ENCODE data around the gene DMRT2. TPM values are rescaled to one million over a fixed set of nuclear protein-coding genes. Genes with fewer than 3 reads are reported as not detected.

Gene DMRT2
- total RNA-seq, 1 experiment from 2014 or later = not detected

GRCh38 chr9:1051584-1052275 is 1.6 kb downstream of the DMRT2 start:
- no peaks in the 10 kb centered on the region for H3K4me1 ChIP-seq (ENCODE audit: insufficient read depth, low read length)
- no peak overlapping the region for H2BK12ac ChIP-seq (ENCODE audit: insufficient read length, low read depth, low read length)
- no peak overlapping the region for H3K27ac ChIP-seq (ENCODE audit: insufficient read length, low read depth, low read length)
- Mint-ChIP-seq H3K27me3 (ENCODE audit: low read depth) (peaks cover 98% of the 10 kb centered on the region), H3K4me1 (peaks cover 16 to 44% of the 10 kb centered on the region in 2 experiments), H3K9me3 (peaks cover 2 to 20% of the 10 kb centered on the region in 2 experiments; a peak in 4 of 5 replicates), H3K27ac (no peak overlapping the region), H3K4me3 (peak overlapping the region; percentile 56 to 80), H3K36me3 (ENCODE audit: insufficient read depth in 1 of 3, low read depth in 3 of 3) (no peaks in the 10 kb centered on the region)
- no peak overlapping the region for H2BK5ac ChIP-seq (ENCODE audit: insufficient read length, low read length)
- no peak overlapping the region for H2AK5ac ChIP-seq (ENCODE audit: insufficient read length, low read length)
- H3K9me3 ChIP-seq (ENCODE audit: control insufficient read depth, low read depth, low read length) = no peaks in the 10 kb centered on the region
- H3K27me3 ChIP-seq (ENCODE audit: insufficient read depth, low read length) = peaks cover 63% of the 10 kb centered on the region
- no peak overlapping the region for H2BK15ac ChIP-seq (ENCODE audit: low read depth, low read length)
- H2BK120ac ChIP-seq (ENCODE audit: low read depth, low read length, poor library complexity, severe bottlenecking) = no peak overlapping the region
- no peak overlapping the region for H3K18ac ChIP-seq (ENCODE audit: insufficient read length, low read depth, low read length)
- H3K9ac ChIP-seq (ENCODE audit: extremely low read depth, insufficient read length, low read length) = no peak overlapping the region
- H2AFZ ChIP-seq (ENCODE audit: low read length) = no peak overlapping the region
- H3K4ac ChIP-seq (ENCODE audit: low read depth, low read length) = no peak overlapping the region
- peak; percentile 50 for DNase-seq
- no peak overlapping the region for H3T11ph ChIP-seq (ENCODE audit: low read length)
- H4K5ac ChIP-seq (ENCODE audit: insufficient read length, low read depth, low read length) = no peak overlapping the region
- H3K56ac ChIP-seq (ENCODE audit: insufficient read length, low read depth, low read length) = no peak overlapping the region
- no peaks in the 10 kb centered on the region for H4K20me1 ChIP-seq (ENCODE audit: control insufficient read depth, insufficient read depth, insufficient read length)
- H4K91ac ChIP-seq (ENCODE audit: insufficient read length, low read depth, low read length) = no peak overlapping the region
- TF ChIP-seq CTCF (conservative IDR thresholded peaks at IDR 0.05) = peak; percentile 45
- no peak overlapping the region for H3K23ac ChIP-seq (ENCODE audit: insufficient read length, low read depth, low read length)
- no CpG with 5 or more reads among the region's 90 CpGs for WGBS (ENCODE audit: extremely low coverage, insufficient read length, low lambda C conversion rate)
- no peak overlapping the region for H3K14ac ChIP-seq (ENCODE audit: insufficient read depth, low read length)
- no peaks in the 10 kb centered on the region for H3K79me2 ChIP-seq (ENCODE audit: insufficient read depth, low read length)
- H2BK20ac ChIP-seq (ENCODE audit: low read depth, low read length, poor library complexity, severe bottlenecking) = no peak overlapping the region
- peak overlapping the region; percentile 27 for H3K4me2 ChIP-seq (ENCODE audit: insufficient read depth, insufficient read length, low read length)
- no peak overlapping the region for H4K8ac ChIP-seq (replicated peaks; ENCODE audit: insufficient read length, low read depth, low read length)
- H3K23me2 ChIP-seq (ENCODE audit: insufficient read length, low read depth, low read length, poor library complexity, severe bottlenecking) = no peaks in the 10 kb centered on the region
- H3K79me1 ChIP-seq (ENCODE audit: insufficient read depth, low read depth, low read length, poor library complexity, severe bottlenecking) = no peaks in the 10 kb centered on the region
